GM12878 (cell line): ENCODE data around the gene LSR. TPM values are rescaled to one million over a fixed set of nuclear protein-coding genes. Genes with fewer than 3 reads are reported as not detected.

Experiments used
- ATAC-seq: fragments of 200-7000 bp; cut with Tn5 transposase; 3 replicates; pipeline ENCODE4 v1.9.1; 2020; ENCODE audit warnings: mild to moderate bottlenecking, moderate library complexity
- BruUV-seq: library from RNA; stranded (reverse); fragments of 400-500 nt; replicated peaks from 2 replicates; lab custom pipeline; 2021; lab: Mats Ljungman, UMichigan
- CTCF ChIA-PET: fragments of 300-600 bp; sonication (Branson Sonifier 250); formaldehyde crosslinking; extraction: SDS; loops from one replicate; lab custom pipeline; 2021; ENCODE audit warnings: inconsistent platforms; lab: Yijun Ruan, JAX
- POLR2A ChIA-PET: fragments of 350-600 bp; formaldehyde crosslinking; extraction: SDS; loops from one replicate; lab custom pipeline; 2021; ENCODE audit warnings: inconsistent platforms; lab: Charles Lee
- RAD21 ChIA-PET: fragments of 300-600 bp; sonication (Branson Sonifier 250); formaldehyde crosslinking; loops from one replicate; lab custom pipeline; 2023; ENCODE audit warnings: antibody characterized with exemption; ENCODE audit not compliant: unreplicated experiment; lab: Charles Lee
- SMC1A ChIA-PET: fragments of 300-600 bp; sonication (Branson Sonifier 250); formaldehyde crosslinking; loops from one replicate; lab custom pipeline; 2023; ENCODE audit not compliant: unreplicated experiment, uncharacterized antibody; lab: Charles Lee
- DNase-seq: peaks from one replicate; pipeline ENCODE4 v3.0.0-alpha.2; 2011; ENCODE audit warnings: low read depth, low spot score
- FAIRE-seq: peaks from 3 replicates; lab custom pipeline; 2011; peaks lifted over from hg19 to GRCh38; lab: Jason Lieb, UNC
- H2AFZ ChIP-seq: 2 replicates; pipeline ENCODE4 v1.6.0; 2011; ENCODE audit warnings: low read depth, low read length, control low read depth; ENCODE audit not compliant: control insufficient read depth
- H3K27ac ChIP-seq: 2 replicates; pipeline ENCODE4 v1.5.1; 2011; ENCODE audit warnings: control low read depth; ENCODE audit not compliant: control insufficient read depth, insufficient read depth
- H3K27me3 ChIP-seq, 2 experiments: replicated peaks in 1 of 2; 2 replicates each; pipeline versions ENCODE4 v1.6.0 to v1.6.1; 2011; ENCODE audit warnings: low read length in 1 of 2; ENCODE audit not compliant: control insufficient read depth in 2 of 2, insufficient read depth in 2 of 2
- H3K36me3 ChIP-seq, 2 experiments: 2 replicates each; pipeline ENCODE4 v1.5.1; 2011; ENCODE audit warnings: low read length in 1 of 2; ENCODE audit not compliant: control insufficient read depth in 2 of 2, insufficient read depth in 2 of 2
- H3K4me1 ChIP-seq: 2 replicates; pipeline ENCODE4 v1.6.1; 2011; ENCODE audit warnings: mild to moderate bottlenecking, low read length, moderate library complexity, mixed read lengths; ENCODE audit not compliant: control insufficient read depth, insufficient read depth
- H3K4me2 ChIP-seq: 2 replicates; pipeline ENCODE4 v1.6.0; 2011; ENCODE audit warnings: control low read depth; ENCODE audit not compliant: control insufficient read depth, insufficient read depth
- H3K4me3 ChIP-seq: fragments of 200-600 bp; sonication (generic); 2 replicates; pipeline ENCODE4 v1.5.1; 2016
- H3K79me2 ChIP-seq: 2 replicates; pipeline ENCODE4 v1.6.0; 2011; ENCODE audit warnings: low read length; ENCODE audit not compliant: control insufficient read depth, insufficient read depth
- H3K9ac ChIP-seq: 2 replicates; pipeline ENCODE4 v1.8.0; 2011; ENCODE audit warnings: low read length, control low read depth, mixed read lengths; ENCODE audit not compliant: control insufficient read depth, insufficient read depth
- H3K9me3 ChIP-seq: replicated peaks from 3 replicates; pipeline ENCODE4 v1.5.1; 2011; ENCODE audit warnings: mild to moderate bottlenecking, low read length; ENCODE audit not compliant: control insufficient read depth, insufficient read depth
- H4K20me1 ChIP-seq: 2 replicates; pipeline ENCODE4 v1.6.0; 2011; ENCODE audit not compliant: control insufficient read depth, insufficient read depth
- HDAC2 ChIP-seq: fragments of 200-600 bp; sonication (generic); IDR thresholded peaks from 2 replicates; pipeline ENCODE4 v1.6.1; 2017
- SRF ChIP-seq, 2 experiments: IDR thresholded peaks; 2 replicates each; pipeline ENCODE4 v1.6.1; 2011; ENCODE audit warnings: low read depth in 2 of 2, low read length in 2 of 2, mild to moderate bottlenecking in 1 of 2, moderate library complexity in 1 of 2
- STAT1 ChIP-seq: fragments of 450-650 bp; conservative IDR thresholded peaks from 2 replicates; pipeline ENCODE4 v1.6.1; 2014; ENCODE audit warnings: antibody characterized with exemption, mild to moderate bottlenecking
- WGBS: methylation state at CpG from one replicate; pipeline ENCODE4 v1.1.6; 2016; ENCODE audit warnings: low lambda C conversion rate; ENCODE audit not compliant: insufficient replicate concordance, insufficient coverage; ENCODE audit errors: missing lambda C conversion rate; 5-methylcytosine and 5-hydroxymethylcytosine counted together
- in situ Hi-C: fragments of 300-500 bp; cut with MboI; formaldehyde crosslinking; loops from 9 replicates; pipeline ENCODE4 v1.14.3; 2018; ENCODE audit warnings: mixed read lengths
- intact Hi-C: fragments of 100-400 bp; cut with micrococcal nuclease; formaldehyde crosslinking; loops from one replicate; pipeline ENCODE4 v1.14.2; 2022; ENCODE audit not compliant: unreplicated experiment
- polyA plus RNA-seq, 11 experiments: library from polyadenylated mRNA; depleted of rRNA in 4 of 11; unstranded in 6 of 11; stranded (reverse) in 5 of 11; fragments of >200 nt; fragmentation: Nextera tagmentation in 4 of 11; fragmentation: Illumina TruSeq in 1 of 11; extraction: Ambion mirVana in 4 of 11; extraction: Trizol in 1 of 11; gene quantifications; 1 replicate in 1 of 11; 2 replicates in 10 of 11; pipeline versions ENCODE4 v1.2.1 to v1.2.3, GENCODE V29; 2011 to 2016; ENCODE audit warnings: inconsistent platforms in 2 of 11, missing spikeins in 2 of 11, low read depth in 1 of 11
- total RNA-seq, 4 experiments: library from RNA; depleted of rRNA in 3 of 4; stranded (reverse); fragments of >200 nt in 3 of 4; fragmentation: Illumina TruSeq in 1 of 4; extraction: Trizol in 1 of 4; gene quantifications; 2 replicates each; pipeline versions ENCODE4 v1.2.1 to v1.2.3, GENCODE V29; 2013 to 2021

The LSR gene
- total and polyA plus RNA-seq, 10 of the 15 experiments (the other 5 are each of a cell fraction or from before 2014, with no cell fraction given) = 0.26 to 53.9 (median 26.3) TPM

DNA sequence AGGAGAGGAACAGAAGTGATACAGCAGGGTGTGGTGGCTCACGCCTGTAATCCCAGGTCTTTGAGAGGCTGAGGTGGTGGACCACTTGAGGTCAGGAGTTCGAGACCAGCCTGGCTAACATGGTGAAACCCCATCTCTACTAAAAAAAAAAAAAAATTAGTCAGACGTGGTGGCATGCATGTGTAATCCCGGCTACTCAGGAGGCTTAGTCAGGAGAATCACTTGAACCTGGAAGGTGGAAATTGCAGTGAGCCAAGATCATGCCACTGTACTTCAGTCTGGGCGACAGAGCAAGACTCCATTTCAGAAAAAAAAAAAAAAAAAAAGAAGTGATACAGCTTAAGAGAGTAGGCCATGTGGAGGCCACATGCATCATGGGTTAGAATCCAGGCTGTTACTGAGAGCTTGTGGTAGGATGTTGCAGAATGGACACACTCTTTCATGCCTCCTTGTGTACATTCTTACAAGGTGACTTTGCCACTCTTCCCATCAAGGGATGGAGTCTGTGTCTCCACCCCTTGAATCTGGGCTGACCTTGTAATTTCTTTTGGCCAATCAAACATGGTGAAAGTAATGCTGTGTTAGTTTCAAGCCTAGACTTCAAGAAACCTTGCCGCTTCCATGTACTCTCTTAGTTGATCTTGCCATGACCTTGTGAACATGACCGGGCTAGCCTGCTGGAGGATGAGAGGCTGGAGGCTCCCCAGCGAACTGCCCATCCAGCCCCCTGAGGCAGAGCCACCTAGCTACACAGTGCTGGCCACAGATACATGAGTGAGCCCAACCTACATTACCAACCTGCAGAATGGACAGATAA, 32.6 kb upstream of the LSR start:
- Histone ChIP-seq H4K20me1 (no peaks in the 10 kb centered on the region), H3K79me2 (no peaks in the 10 kb centered on the region), H3K4me3 (no peak overlapping the region), H3K27ac (0 out of 2 replicates have a peak overlapping the region, but pooled peaks have one; percentile 9), H3K4me1 (peaks cover 35% of the 10 kb centered on the region), H3K4me2 (no peak overlapping the region), H2AFZ (no peak overlapping the region; the same call in 1 of the 2 replicates), H3K9ac (no peak overlapping the region)
- no peak for FAIRE-seq
- no peak for ATAC-seq
- POLR2A ChIA-PET = interaction anchor here (0.7 to 1.3 kb wide), 5 partner anchors 10 to 375 kb away, joined by 3 to 4 read pairs (median 3); partner anchors contain the start of gene FAM187B
- intact Hi-C loops = no loop called here
- CTCF ChIA-PET = interaction anchor here (0.6 to 3.0 kb wide), 8 partner anchors 12 to 209 kb away, joined by 3 to 22 read pairs (median 3); partner anchors contain the start of genes FAM187B and FXYD7
- no TSS peak for BruUV-seq
- TF ChIP-seq STAT1 (no peak), SRF (IDR thresholded peaks at IDR 0.05; ENCODE audit: low read depth in 2 of 2, low read length in 2 of 2) (no peak), HDAC2 (no peak)
- TF ChIP-seq, all 136 proteins: peak for 0
- RAD21 ChIA-PET = interaction anchor here (1.5 to 3.6 kb wide), 2 partner anchors 62 to 74 kb away, joined by 4 to 17 read pairs; partner anchors contain the start of gene FXYD7
- no peak for DNase-seq
- in situ Hi-C loops = no loop called here
- H3K9me3 ChIP-seq = peaks cover 11% of the 10 kb centered on the region
- no peaks in the 10 kb centered on the region for H3K36me3 ChIP-seq
- 51% methylated on average over 8 of the region's 8 CpGs for WGBS
- SMC1A ChIA-PET = interaction anchor here (0.6 to 2.1 kb wide), 7 partner anchors 10 to 74 kb away, joined by 3 to 12 read pairs (median 5); partner anchors contain the start of gene FXYD7
- H3K27me3 ChIP-seq = no peaks in the 10 kb centered on the region
